HEK293 (cell line): ENCODE measurements around the gene TSHZ2.

Source experiments
- HOXA7 ChIP-seq: sonication (generic); formaldehyde crosslinking; IDR thresholded peaks from 2 replicates; pipeline ENCODE4 v1.8.1; 2022; ENCODE audit warnings: missing genetic modification reagents, borderline replicate concordance
- KLF8 ChIP-seq: fragments of 450-650 bp; formaldehyde crosslinking; IDR thresholded peaks from 2 replicates; pipeline ENCODE4 v1.5.1; 2016; ENCODE audit warnings: missing biosample characterization, missing genetic modification characterization
- REPIN1 ChIP-seq: fragments of 450-650 bp; formaldehyde crosslinking; IDR thresholded peaks from 2 replicates; pipeline ENCODE4 v1.5.1; 2017; ENCODE audit warnings: missing biosample characterization, missing genetic modification characterization, low read depth
- SCRT2 ChIP-seq: fragments of 450-650 bp; formaldehyde crosslinking; IDR thresholded peaks from 2 replicates; pipeline ENCODE4 v1.5.1; 2016; ENCODE audit warnings: missing biosample characterization, missing genetic modification characterization
- ZNF155 ChIP-seq: fragments of 450-650 bp; formaldehyde crosslinking; IDR thresholded peaks from 2 replicates; pipeline ENCODE4 v1.5.1; 2016; ENCODE audit warnings: missing biosample characterization, missing genetic modification characterization
- ZNF248 ChIP-seq: fragments of 450-650 bp; formaldehyde crosslinking; IDR thresholded peaks from 2 replicates; pipeline ENCODE4 v1.5.1; 2017; ENCODE audit warnings: missing biosample characterization, missing genetic modification characterization
- ZNF341 ChIP-seq: fragments of 450-650 bp; formaldehyde crosslinking; IDR thresholded peaks from 2 replicates; pipeline ENCODE4; 2016; ENCODE audit warnings: low read depth, missing biosample characterization, missing genetic modification characterization
- ZNF830 ChIP-seq: fragments of 450-650 bp; IDR thresholded peaks from 2 replicates; pipeline ENCODE4 v1.5.0; 2018; ENCODE audit warnings: missing biosample characterization, missing genetic modification characterization, low read depth, mild to moderate bottlenecking, moderate library complexity
- TF ChIP-seq, protein P1 (sequence below): sonication (generic); formaldehyde crosslinking; IDR thresholded peaks from 2 replicates; pipeline ENCODE4 v1.8.1; 2022; ENCODE audit warnings: mild to moderate bottlenecking, moderate library complexity, missing genetic modification reagents
- TF ChIP-seq, protein P2 (sequence below): fragments of 450-650 bp; formaldehyde crosslinking; IDR thresholded peaks from 2 replicates; pipeline ENCODE4 v1.5.1; 2016; ENCODE audit warnings: missing biosample characterization, missing genetic modification characterization
- TF ChIP-seq, protein P3 (sequence below): fragments of 450-650 bp; formaldehyde crosslinking; IDR thresholded peaks from 2 replicates; pipeline ENCODE4 v1.5.1; 2016; ENCODE audit warnings: missing biosample characterization, missing genetic modification characterization
- TF ChIP-seq, protein P4 (sequence below): IDR thresholded peaks from 2 replicates; pipeline ENCODE4 v1.6.1; 2011; ENCODE audit warnings: mild to moderate bottlenecking, low read depth, low read length, borderline replicate concordance

DNA sequence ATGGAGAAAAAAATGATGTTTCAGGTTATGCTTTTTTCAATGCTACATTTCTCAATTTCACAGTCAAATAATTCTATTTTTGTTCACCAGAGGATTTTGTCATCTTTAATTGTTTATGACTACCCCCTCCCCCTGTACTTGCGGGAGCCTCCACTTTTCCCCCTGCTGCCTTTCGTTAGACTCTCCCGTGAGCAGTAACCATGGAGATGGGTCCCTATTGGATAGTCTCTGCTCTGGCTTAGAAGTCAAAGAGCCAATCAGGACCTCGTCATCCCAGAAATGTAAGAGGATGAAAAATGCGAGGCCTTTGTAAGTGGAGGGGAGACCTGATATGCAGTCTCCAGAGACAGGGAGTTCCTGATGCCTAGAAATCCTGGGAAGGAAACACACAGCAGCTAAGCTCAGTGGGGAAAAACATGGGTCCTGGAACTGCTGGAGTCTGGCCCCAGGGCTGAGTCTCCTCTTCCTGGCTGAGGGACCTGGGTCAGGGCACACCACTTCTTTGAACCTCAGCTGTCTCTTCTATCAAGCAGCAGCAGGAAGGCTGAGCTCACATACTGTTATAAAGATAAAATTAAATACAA is 298.7 kb downstream of the TSHZ2 start:
- TF ChIP-seq, protein P1, sequence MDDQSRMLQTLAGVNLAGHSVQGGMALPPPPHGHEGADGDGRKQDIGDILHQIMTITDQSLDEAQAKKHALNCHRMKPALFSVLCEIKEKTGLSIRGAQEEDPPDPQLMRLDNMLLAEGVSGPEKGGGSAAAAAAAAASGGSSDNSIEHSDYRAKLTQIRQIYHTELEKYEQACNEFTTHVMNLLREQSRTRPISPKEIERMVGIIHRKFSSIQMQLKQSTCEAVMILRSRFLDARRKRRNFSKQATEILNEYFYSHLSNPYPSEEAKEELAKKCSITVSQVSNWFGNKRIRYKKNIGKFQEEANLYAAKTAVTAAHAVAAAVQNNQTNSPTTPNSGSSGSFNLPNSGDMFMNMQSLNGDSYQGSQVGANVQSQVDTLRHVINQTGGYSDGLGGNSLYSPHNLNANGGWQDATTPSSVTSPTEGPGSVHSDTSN (CRISPR knock-in tag): no peak
- TF ChIP-seq, protein P2, sequence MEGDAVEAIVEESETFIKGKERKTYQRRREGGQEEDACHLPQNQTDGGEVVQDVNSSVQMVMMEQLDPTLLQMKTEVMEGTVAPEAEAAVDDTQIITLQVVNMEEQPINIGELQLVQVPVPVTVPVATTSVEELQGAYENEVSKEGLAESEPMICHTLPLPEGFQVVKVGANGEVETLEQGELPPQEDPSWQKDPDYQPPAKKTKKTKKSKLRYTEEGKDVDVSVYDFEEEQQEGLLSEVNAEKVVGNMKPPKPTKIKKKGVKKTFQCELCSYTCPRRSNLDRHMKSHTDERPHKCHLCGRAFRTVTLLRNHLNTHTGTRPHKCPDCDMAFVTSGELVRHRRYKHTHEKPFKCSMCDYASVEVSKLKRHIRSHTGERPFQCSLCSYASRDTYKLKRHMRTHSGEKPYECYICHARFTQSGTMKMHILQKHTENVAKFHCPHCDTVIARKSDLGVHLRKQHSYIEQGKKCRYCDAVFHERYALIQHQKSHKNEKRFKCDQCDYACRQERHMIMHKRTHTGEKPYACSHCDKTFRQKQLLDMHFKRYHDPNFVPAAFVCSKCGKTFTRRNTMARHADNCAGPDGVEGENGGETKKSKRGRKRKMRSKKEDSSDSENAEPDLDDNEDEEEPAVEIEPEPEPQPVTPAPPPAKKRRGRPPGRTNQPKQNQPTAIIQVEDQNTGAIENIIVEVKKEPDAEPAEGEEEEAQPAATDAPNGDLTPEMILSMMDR (tag by site-specific recombination): no peak
- no peak for TF ChIP-seq ZNF155 (tag by site-specific recombination)
- TF ChIP-seq ZNF248 (tag by site-specific recombination): no peak
- TF ChIP-seq, protein P3, sequence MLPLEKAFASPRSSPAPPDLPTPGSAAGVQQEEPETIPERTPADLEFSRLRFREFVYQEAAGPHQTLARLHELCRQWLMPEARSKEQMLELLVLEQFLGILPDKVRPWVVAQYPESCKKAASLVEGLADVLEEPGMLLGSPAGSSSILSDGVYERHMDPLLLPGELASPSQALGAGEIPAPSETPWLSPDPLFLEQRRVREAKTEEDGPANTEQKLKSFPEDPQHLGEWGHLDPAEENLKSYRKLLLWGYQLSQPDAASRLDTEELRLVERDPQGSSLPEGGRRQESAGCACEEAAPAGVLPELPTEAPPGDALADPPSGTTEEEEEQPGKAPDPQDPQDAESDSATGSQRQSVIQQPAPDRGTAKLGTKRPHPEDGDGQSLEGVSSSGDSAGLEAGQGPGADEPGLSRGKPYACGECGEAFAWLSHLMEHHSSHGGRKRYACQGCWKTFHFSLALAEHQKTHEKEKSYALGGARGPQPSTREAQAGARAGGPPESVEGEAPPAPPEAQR (tag by site-specific recombination): no peak
- no peak for TF ChIP-seq KLF8 (tag by site-specific recombination)
- TF ChIP-seq REPIN1: no peak
- TF ChIP-seq HOXA7 (CRISPR knock-in tag): no peak
- TF ChIP-seq, protein P4, sequence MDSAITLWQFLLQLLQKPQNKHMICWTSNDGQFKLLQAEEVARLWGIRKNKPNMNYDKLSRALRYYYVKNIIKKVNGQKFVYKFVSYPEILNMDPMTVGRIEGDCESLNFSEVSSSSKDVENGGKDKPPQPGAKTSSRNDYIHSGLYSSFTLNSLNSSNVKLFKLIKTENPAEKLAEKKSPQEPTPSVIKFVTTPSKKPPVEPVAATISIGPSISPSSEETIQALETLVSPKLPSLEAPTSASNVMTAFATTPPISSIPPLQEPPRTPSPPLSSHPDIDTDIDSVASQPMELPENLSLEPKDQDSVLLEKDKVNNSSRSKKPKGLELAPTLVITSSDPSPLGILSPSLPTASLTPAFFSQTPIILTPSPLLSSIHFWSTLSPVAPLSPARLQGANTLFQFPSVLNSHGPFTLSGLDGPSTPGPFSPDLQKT: no peak
- TF ChIP-seq ZNF830 (tag by site-specific recombination): no peak
- no peak for TF ChIP-seq ZNF341 (tag by site-specific recombination)
- TF ChIP-seq SCRT2 (tag by site-specific recombination): no peak
